ENCODE measurements around the gene MEF2A. TPM values are rescaled to one million over a fixed set of nuclear protein-coding genes. Genes with fewer than 3 reads are reported as not detected.

MEF2A gene
- total RNA-seq, 1 donor from 2014 or later: 11.1 TPM

GRCh38 chr15:99556578-99556977 lies 9.2 kb upstream of the MEF2A start:
- FAIRE-seq (no peak), DNase-seq (ENCODE audit: low read depth) (no peak)
- Histone ChIP-seq H3K36me3 (ENCODE audit: control insufficient read depth, insufficient read depth, low read length) (no peaks in the 10 kb centered on the region), H3K27me3 (ENCODE audit: control insufficient read depth, insufficient read depth, low read length) (no peaks in the 10 kb centered on the region), H3K4me3 (ENCODE audit: low read depth, low read length) (no peak overlapping the region)
- TF ChIP-seq, protein P1, sequence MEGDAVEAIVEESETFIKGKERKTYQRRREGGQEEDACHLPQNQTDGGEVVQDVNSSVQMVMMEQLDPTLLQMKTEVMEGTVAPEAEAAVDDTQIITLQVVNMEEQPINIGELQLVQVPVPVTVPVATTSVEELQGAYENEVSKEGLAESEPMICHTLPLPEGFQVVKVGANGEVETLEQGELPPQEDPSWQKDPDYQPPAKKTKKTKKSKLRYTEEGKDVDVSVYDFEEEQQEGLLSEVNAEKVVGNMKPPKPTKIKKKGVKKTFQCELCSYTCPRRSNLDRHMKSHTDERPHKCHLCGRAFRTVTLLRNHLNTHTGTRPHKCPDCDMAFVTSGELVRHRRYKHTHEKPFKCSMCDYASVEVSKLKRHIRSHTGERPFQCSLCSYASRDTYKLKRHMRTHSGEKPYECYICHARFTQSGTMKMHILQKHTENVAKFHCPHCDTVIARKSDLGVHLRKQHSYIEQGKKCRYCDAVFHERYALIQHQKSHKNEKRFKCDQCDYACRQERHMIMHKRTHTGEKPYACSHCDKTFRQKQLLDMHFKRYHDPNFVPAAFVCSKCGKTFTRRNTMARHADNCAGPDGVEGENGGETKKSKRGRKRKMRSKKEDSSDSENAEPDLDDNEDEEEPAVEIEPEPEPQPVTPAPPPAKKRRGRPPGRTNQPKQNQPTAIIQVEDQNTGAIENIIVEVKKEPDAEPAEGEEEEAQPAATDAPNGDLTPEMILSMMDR (IDR thresholded peaks at IDR 0.05; ENCODE audit: insufficient read depth, low read length, severe bottlenecking): no peak

- Histone ChIP-seq H3K27me3 (ENCODE audit: control insufficient read depth, insufficient read depth, low read length) (no peaks in the 10 kb centered on the region), H3K4me3 (ENCODE audit: low read depth, low read length) (no peak overlapping the region), H3K36me3 (ENCODE audit: control insufficient read depth, insufficient read depth, low read length) (no peaks in the 10 kb centered on the region)
- DNase-seq (ENCODE audit: low read depth) (no peak), FAIRE-seq (no peak)
- TF ChIP-seq, protein P1 (IDR thresholded peaks at IDR 0.05; ENCODE audit: insufficient read depth, low read length, severe bottlenecking): no peak
Measured at GRCh38 chr15:99558084-99558483, 7.7 kb upstream of the MEF2A start.

- TF ChIP-seq, protein P1 (IDR thresholded peaks at IDR 0.05; ENCODE audit: insufficient read depth, low read length, severe bottlenecking): no peak
- no peak for FAIRE-seq
Measured at GRCh38 chr15:99558571-99558970, 7.2 kb upstream of the MEF2A start.

GRCh38 chr15:99561476-99562230 lies 4.1 kb upstream of the MEF2A start:
- FAIRE-seq (no peak), DNase-seq (ENCODE audit: low read depth) (no peak)
- Histone ChIP-seq H3K27me3 (ENCODE audit: control insufficient read depth, insufficient read depth, low read length) (no peaks in the 10 kb centered on the region), H3K4me3 (ENCODE audit: low read depth, low read length) (no peak overlapping the region), H3K36me3 (ENCODE audit: control insufficient read depth, insufficient read depth, low read length) (no peaks in the 10 kb centered on the region)
- TF ChIP-seq, protein P1 (IDR thresholded peaks at IDR 0.05; ENCODE audit: insufficient read depth, low read length, severe bottlenecking): no peak

More at GRCh38 chr15:99558571-99558970, 7.2 kb upstream of the MEF2A start:
- no peak overlapping the region for H3K4me3 ChIP-seq (ENCODE audit: low read depth, low read length)
- H3K36me3 ChIP-seq (ENCODE audit: control insufficient read depth, insufficient read depth, low read length): no peaks in the 10 kb centered on the region
- H3K27me3 ChIP-seq (ENCODE audit: control insufficient read depth, insufficient read depth, low read length): no peaks in the 10 kb centered on the region
- no peak for DNase-seq (ENCODE audit: low read depth)

- FAIRE-seq (no peak), DNase-seq (ENCODE audit: low read depth) (no peak)
- H3K27me3 ChIP-seq (ENCODE audit: control insufficient read depth, insufficient read depth, low read length): no peaks in the 10 kb centered on the region
- TF ChIP-seq, protein P1 (IDR thresholded peaks at IDR 0.05; ENCODE audit: insufficient read depth, low read length, severe bottlenecking): no peak
- H3K4me3 ChIP-seq (ENCODE audit: low read depth, low read length): no peak overlapping the region
- H3K36me3 ChIP-seq (ENCODE audit: control insufficient read depth, insufficient read depth, low read length): no peaks in the 10 kb centered on the region
Measured at GRCh38 chr15:99562238-99562637, 3.5 kb upstream of the MEF2A start.
